Measurements from ENCODE around the gene KLK7. TPM values are rescaled to one million over a fixed set of nuclear protein-coding genes. Genes with fewer than 3 reads are reported as not detected.
"Not testable (repeated sequence)": the region's sequence is repeated elsewhere in the genome, so short reads cannot be mapped to it uniquely, and the experiment has no call there.

KLK7 gene
- total and polyA plus RNA-seq, 8 donors = 0.08 to 0.55 (median 0.08) TPM; not detected in 4

DNA sequence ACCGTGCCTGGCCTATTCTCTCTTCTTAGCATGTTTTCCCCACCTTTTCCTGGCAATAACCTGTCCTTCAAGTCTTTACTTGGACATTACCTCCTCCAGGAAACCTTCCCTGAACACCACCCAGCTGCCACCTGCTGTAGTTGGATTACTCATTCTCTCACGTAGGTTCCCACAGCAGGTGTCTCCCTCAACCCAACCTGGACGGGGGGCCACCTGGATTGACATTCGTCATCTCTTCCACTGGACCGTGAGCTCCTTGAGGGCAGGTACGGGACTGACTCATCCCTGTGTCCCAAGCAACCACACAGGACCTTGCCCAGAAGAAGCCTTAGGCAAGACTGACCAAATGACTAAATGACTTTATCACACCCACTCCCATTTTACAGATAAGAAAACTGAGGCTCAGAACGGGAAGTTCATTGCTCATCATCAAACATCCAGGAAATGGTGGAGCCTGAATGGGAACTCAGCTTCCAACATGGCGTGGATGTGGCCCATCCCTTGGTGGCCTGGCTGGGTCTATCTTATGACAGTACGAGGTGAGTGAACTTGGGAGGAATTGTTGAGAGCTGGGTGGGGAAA, 10.8 kb downstream of the KLK7 start:
- Histone ChIP-seq H3K27ac (no peak overlapping the region), H3K9me3 (no peaks in the 10 kb centered on the region), H3K4me1 (no peaks in the 10 kb centered on the region), H3K36me3 (no peaks in the 10 kb centered on the region), H3K27me3 (peaks cover 0 to 72% of the 10 kb centered on the region in 2 donors), H3K4me3 (no peak overlapping the region)
- intact Hi-C loops (cut with DNase I) = no loop called here
- ATAC-seq = no peak
- DNase-seq = no peak
- TF ChIP-seq, protein P1, sequence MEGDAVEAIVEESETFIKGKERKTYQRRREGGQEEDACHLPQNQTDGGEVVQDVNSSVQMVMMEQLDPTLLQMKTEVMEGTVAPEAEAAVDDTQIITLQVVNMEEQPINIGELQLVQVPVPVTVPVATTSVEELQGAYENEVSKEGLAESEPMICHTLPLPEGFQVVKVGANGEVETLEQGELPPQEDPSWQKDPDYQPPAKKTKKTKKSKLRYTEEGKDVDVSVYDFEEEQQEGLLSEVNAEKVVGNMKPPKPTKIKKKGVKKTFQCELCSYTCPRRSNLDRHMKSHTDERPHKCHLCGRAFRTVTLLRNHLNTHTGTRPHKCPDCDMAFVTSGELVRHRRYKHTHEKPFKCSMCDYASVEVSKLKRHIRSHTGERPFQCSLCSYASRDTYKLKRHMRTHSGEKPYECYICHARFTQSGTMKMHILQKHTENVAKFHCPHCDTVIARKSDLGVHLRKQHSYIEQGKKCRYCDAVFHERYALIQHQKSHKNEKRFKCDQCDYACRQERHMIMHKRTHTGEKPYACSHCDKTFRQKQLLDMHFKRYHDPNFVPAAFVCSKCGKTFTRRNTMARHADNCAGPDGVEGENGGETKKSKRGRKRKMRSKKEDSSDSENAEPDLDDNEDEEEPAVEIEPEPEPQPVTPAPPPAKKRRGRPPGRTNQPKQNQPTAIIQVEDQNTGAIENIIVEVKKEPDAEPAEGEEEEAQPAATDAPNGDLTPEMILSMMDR (IDR thresholded peaks at IDR 0.05) = no peak

DNA sequence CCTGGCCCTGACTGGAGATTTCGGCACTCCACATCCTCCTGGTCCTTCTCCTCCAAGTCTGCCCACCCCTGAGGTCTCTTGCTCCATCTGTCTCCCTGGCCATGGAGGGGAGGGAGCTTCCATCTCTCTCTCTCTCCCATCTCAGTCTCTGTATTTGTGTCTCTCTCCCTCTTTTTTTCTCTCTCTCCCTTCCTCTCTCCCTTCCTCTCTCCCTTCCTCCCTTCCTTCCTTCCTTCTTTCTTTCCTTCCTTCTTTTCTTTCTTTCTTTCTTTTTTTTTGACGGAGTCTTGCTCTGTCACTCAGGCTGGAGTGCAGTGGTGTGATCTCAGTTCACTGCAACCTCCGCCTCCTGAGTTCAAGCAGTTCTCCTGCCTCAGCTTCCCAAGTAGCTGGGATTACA, 13.9 kb downstream of the KLK7 start:
- H3K9me3 ChIP-seq; DNase-seq; H3K27ac ChIP-seq; ATAC-seq; H3K36me3 ChIP-seq; H3K4me1 ChIP-seq; H3K4me3 ChIP-seq; intact Hi-C loops (cut with DNase I): not testable (repeated sequence)
- H3K27me3 ChIP-seq = peaks cover 0 to 78% of the 10 kb centered on the region in 2 donors

DNA sequence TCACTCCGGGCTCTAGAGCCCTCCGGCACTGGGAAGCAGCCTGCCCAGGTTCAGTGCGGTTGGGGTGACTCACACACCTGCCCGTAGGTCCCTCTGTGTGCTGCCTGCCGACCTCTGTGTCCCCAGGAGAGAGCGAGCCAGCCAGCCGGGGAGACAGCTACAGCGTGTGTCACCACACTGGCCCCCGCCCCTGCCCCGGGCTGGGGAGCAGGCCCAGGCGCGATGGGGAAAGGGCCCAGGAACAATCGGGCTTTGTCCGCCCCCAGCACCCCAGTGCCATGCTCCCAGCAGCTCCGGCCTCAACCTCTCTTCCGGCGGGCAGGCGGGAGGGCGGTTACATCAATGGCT, 14.3 kb downstream of the KLK7 start, which contains the start of gene KLK6:
KLK6 (minus strand) TSS at position 179 of the 348 bp plus-strand sequence. CDS start 1,487 bp downstream, outside the sequence.
- no peaks in the 10 kb centered on the region for H3K9me3 ChIP-seq
- no peaks in the 10 kb centered on the region for H3K4me1 ChIP-seq
- peaks cover 0 to 82% of the 10 kb centered on the region in 2 donors for H3K27me3 ChIP-seq
- DNase-seq (no peak), ATAC-seq (no peak)
- TF ChIP-seq, protein P1 (IDR thresholded peaks at IDR 0.05) = no peak
- H3K4me3 ChIP-seq = no peak within 1 kb of the TSS
- intact Hi-C loops (cut with DNase I) = no loop called here
- H3K36me3 ChIP-seq = no peaks in the 10 kb centered on the region
- no peak within 1 kb of the TSS for H3K27ac ChIP-seq

DNA sequence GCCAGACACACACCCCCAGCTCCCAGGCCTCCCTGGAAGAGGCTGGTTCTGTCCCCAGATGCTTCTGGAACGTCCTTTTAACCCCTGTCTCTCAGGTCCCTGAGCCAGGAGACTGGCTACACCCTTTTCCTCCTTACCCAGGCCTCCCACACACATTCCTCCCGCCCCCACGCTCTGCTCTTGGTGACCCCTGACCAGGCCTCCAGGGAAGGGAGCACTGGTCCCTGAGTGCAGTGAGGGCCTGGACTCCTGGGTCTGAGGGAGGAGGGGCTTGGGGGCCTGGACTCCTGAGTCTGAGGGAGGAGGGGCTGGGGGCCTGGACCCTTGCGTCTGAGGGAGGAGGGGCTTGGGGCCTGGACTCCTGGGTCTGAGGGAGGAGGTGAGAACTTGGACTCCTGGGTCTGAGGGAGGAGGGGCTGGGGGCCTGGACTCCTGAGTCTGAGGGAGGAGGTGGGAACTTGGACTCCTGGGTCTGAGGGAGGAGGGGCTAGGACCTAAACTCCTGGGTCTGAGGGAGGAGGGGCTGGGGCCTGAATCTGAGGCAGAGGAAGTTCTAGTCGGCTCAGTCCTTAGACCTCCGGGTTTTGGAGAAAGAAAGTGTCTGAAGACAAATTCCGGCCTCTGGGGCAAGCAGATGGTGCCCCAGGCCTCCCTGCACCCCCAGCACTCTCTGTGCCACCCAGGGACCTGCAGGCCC, 14.9 kb downstream of the KLK7 start:
- ATAC-seq (no peak), DNase-seq (no peak)
- H3K4me3 ChIP-seq = no peak overlapping the region
- H3K36me3 ChIP-seq = no peaks in the 10 kb centered on the region
- no peaks in the 10 kb centered on the region for H3K4me1 ChIP-seq
- TF ChIP-seq, protein P1 (IDR thresholded peaks at IDR 0.05) = no peak
- intact Hi-C loops (cut with DNase I) = no loop called here
- no peak overlapping the region for H3K27ac ChIP-seq
- H3K27me3 ChIP-seq = peaks cover 0 to 87% of the 10 kb centered on the region in 2 donors
- no peaks in the 10 kb centered on the region for H3K9me3 ChIP-seq

DNA sequence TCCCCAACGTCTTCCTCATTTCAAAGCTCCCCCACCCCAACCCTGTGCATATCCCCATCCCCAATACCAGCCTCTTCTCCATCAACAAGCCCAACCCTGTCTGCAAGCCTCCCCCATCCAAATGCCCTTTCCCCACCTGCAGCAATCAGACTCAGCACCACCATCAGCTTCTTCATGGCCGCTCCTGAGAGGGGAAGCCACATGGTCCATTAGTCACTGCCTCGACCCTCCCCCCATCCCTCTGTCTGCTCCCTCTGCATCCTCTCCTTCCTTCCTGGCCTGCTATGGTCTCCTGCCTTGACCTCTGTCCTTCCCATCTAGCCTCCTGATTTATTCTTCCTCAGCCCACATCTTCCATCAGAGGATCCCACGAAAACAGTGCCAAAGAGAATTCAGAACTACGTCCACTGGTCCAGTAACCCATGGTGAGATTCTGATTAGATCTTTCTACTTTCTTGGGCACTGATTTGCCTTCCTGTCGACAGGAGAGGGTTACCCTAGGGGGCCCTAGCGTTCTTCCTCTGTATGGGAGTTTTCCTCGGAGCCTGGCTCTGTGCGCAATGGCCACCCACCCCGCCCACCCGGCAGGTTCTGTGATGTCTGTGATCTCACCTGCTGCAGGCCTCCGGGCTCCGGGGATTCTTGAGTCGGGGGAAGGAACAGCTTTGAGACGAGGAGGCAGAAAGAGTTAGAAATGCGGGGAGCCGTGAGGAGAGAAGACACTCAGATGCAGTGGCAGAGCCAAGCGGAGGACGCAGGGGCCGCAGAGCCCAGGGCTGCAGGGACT, 15.6 kb downstream of the KLK7 start:
- ATAC-seq (no peak), DNase-seq (no peak)
- Histone ChIP-seq H3K9me3 (no peaks in the 10 kb centered on the region), H3K27me3 (peaks cover 0 to 90% of the 10 kb centered on the region in 2 donors), H3K27ac (no peak overlapping the region), H3K4me1 (no peaks in the 10 kb centered on the region), H3K36me3 (no peaks in the 10 kb centered on the region), H3K4me3 (no peak overlapping the region)
- intact Hi-C loops (cut with DNase I) = no loop called here
- TF ChIP-seq, protein P1 (IDR thresholded peaks at IDR 0.05) = no peak
